B cell (primary cell): ENCODE results near the gene DGCR8. TPM values are rescaled to one million over a fixed set of nuclear protein-coding genes. Genes with fewer than 3 reads are reported as not detected.

Experiments
- ATAC-seq: fragments of 200-7000 bp; cut with Tn5 transposase; one replicate; pipeline ENCODE4 v1.10.0; 2021; ENCODE audit warnings: low read depth, mild to moderate bottlenecking, moderate number of reproducible peaks, moderate library complexity
- CTCF ChIA-PET: fragments of 350-600 bp; sonication (Branson Sonifier 250); formaldehyde crosslinking; loops from one replicate; lab custom pipeline; 2021; ENCODE audit warnings: antibody characterized with exemption, inconsistent platforms; lab: Charles Lee
- POLR2A ChIA-PET: fragments of 350-600 bp; sonication (Branson Sonifier 250); formaldehyde crosslinking; loops from one replicate; lab custom pipeline; 2021; ENCODE audit warnings: antibody characterized with exemption; lab: Charles Lee
- DNase-seq: peaks from one replicate; pipeline ENCODE4 v3.0.0; 2013
- H2AFZ ChIP-seq: 2 replicates; pipeline ENCODE4 v1.6.1; 2012; ENCODE audit warnings: mild to moderate bottlenecking, low read depth, low read length; ENCODE audit not compliant: insufficient read depth, poor library complexity, severe bottlenecking
- H3K27ac ChIP-seq, 2 donors: 1 replicate in 1 of 2; 2 replicates in 1 of 2; pipeline ENCODE4 v1.5.1; 2012 to 2013; ENCODE audit warnings: low read length in 2 of 2, mild to moderate bottlenecking in 2 of 2, moderate library complexity in 1 of 2
- H3K27me3 ChIP-seq, 4 experiments: fragments of 200-600 bp in 1 of 4; sonication (generic) in 1 of 4; replicated peaks in 1 of 4; 1 replicate in 2 of 4; 2 replicates in 2 of 4; pipeline versions ENCODE4 v1.6.1 to v1.7.0; 2013 to 2016; ENCODE audit warnings: low read length in 3 of 4, mild to moderate bottlenecking in 2 of 4, mixed read lengths in 1 of 4, moderate library complexity in 1 of 4; ENCODE audit not compliant: insufficient read depth in 4 of 4, control insufficient read depth in 3 of 4; ENCODE audit errors: control extremely low read depth in 1 of 4
- H3K36me3 ChIP-seq, 2 experiments: replicated peaks in 1 of 2; 1 replicate in 1 of 2; 2 replicates in 1 of 2; pipeline versions ENCODE4 v1.6.1 to v1.7.1; 2013; ENCODE audit warnings: low read length in 1 of 2; ENCODE audit not compliant: insufficient read depth in 2 of 2, control insufficient read depth in 1 of 2; ENCODE audit errors: control extremely low read depth in 1 of 2, extremely low read depth in 1 of 2
- H3K4me1 ChIP-seq, 2 donors: fragments of 200-600 bp in 1 of 2; sonication (generic) in 1 of 2; 1 replicate in 1 of 2; 2 replicates in 1 of 2; pipeline versions ENCODE4 v1.5.1 to v1.6.1; 2013 to 2017; ENCODE audit warnings: low read length in 2 of 2; ENCODE audit not compliant: control insufficient read depth in 2 of 2, insufficient read depth in 2 of 2
- H3K4me2 ChIP-seq: replicated peaks from 2 replicates; pipeline ENCODE3; 2012; ENCODE audit warnings: mild to moderate bottlenecking, low read depth, low read length; ENCODE audit not compliant: poor library complexity, severe bottlenecking
- H3K4me3 ChIP-seq, 5 experiments: fragments of 200-600 bp in 1 of 5; sonication (generic) in 1 of 5; 1 replicate in 3 of 5; 2 replicates in 2 of 5; pipeline versions ENCODE4 v1.5.1 to v1.7.0; 2011 to 2016; ENCODE audit warnings: low read length in 4 of 5, mild to moderate bottlenecking in 4 of 5, low read depth in 2 of 5, control low read depth in 1 of 5, moderate library complexity in 1 of 5; ENCODE audit not compliant: insufficient read depth in 1 of 5; ENCODE audit errors: control extremely low read depth in 1 of 5, extremely low read depth in 1 of 5
- H3K79me2 ChIP-seq: fragments of 200-600 bp; sonication (generic); one replicate; pipeline ENCODE4 v1.6.0; 2016; ENCODE audit warnings: low read length; ENCODE audit not compliant: control insufficient read depth, insufficient read depth
- H3K9ac ChIP-seq: fragments of 200-600 bp; sonication (generic); 2 replicates; pipeline ENCODE4 v1.6.1; 2017; ENCODE audit warnings: mild to moderate bottlenecking, low read length, moderate library complexity
- H3K9me3 ChIP-seq, 3 donors: one replicate each; pipeline versions ENCODE4 v1.6.1 to v1.7.1; 2013; ENCODE audit warnings: low read length in 2 of 3; ENCODE audit not compliant: control insufficient read depth in 2 of 3, insufficient read depth in 1 of 3; ENCODE audit errors: control extremely low read depth in 1 of 3
- H4K20me1 ChIP-seq: 2 replicates; pipeline ENCODE4 v1.6.0; 2012; ENCODE audit warnings: mild to moderate bottlenecking, low read length; ENCODE audit not compliant: insufficient read depth, control insufficient read depth, poor library complexity, severe bottlenecking
- H3K27ac Mint-ChIP-seq: one replicate; pipeline ENCODE4 v1.8.0; 2021; ENCODE audit warnings: mixed read lengths
- H3K27me3 Mint-ChIP-seq: one replicate; pipeline ENCODE4 v1.8.0; 2021; ENCODE audit warnings: mixed read lengths
- H3K4me1 Mint-ChIP-seq: one replicate; pipeline ENCODE4 v1.8.0; 2021; ENCODE audit warnings: mixed read lengths
- H3K4me3 Mint-ChIP-seq: one replicate; pipeline ENCODE4 v1.8.0; 2021; ENCODE audit warnings: mixed read lengths
- H3K9me3 Mint-ChIP-seq: one replicate; pipeline ENCODE4 v1.8.0; 2022; ENCODE audit warnings: mixed read lengths; ENCODE audit not compliant: insufficient read depth
- EZH2 ChIP-seq: IDR thresholded peaks from 2 replicates; pipeline ENCODE4 v1.6.1; 2012; ENCODE audit warnings: borderline replicate concordance, low read depth, mild to moderate bottlenecking, moderate library complexity, low read length; ENCODE audit not compliant: insufficient read depth, poor library complexity, severe bottlenecking
- WGBS: methylation state at CpG from one replicate; pipeline ENCODE4 v1.1.5; 2013; ENCODE audit warnings: missing lambda C conversion rate; ENCODE audit not compliant: insufficient coverage; 5-methylcytosine and 5-hydroxymethylcytosine counted together
- intact Hi-C: fragments of 100-400 bp; cut with micrococcal nuclease; formaldehyde crosslinking; loops from one replicate; pipeline ENCODE4 v1.10.0; 2022
- polyA plus RNA-seq: library from polyadenylated mRNA; depleted of rRNA; stranded (reverse); fragments of >200 nt; gene quantifications from 2 replicates; pipeline ENCODE4 v1.2.3, GENCODE V29; 2012
- total RNA-seq, 2 donors: library from RNA; stranded (reverse); fragments of 120-200 nt in 1 of 2; gene quantifications; 1 replicate in 1 of 2; 2 replicates in 1 of 2; pipeline versions ENCODE4 v1.2.3 to v1.2.4, GENCODE V29; 2013 to 2022
- TF ChIP-seq, protein P1 (sequence below): fragments of 200-600 bp; IDR thresholded peaks from one replicate; pipeline ENCODE4 v1.8.0; 2022; ENCODE audit warnings: antibody characterized with exemption, mild to moderate bottlenecking

The DGCR8 gene
- total and polyA plus RNA-seq, 2 donors (not counting 1 experiment from before 2014, with no cell fraction given): 19.6 to 43.2 TPM

DNA sequence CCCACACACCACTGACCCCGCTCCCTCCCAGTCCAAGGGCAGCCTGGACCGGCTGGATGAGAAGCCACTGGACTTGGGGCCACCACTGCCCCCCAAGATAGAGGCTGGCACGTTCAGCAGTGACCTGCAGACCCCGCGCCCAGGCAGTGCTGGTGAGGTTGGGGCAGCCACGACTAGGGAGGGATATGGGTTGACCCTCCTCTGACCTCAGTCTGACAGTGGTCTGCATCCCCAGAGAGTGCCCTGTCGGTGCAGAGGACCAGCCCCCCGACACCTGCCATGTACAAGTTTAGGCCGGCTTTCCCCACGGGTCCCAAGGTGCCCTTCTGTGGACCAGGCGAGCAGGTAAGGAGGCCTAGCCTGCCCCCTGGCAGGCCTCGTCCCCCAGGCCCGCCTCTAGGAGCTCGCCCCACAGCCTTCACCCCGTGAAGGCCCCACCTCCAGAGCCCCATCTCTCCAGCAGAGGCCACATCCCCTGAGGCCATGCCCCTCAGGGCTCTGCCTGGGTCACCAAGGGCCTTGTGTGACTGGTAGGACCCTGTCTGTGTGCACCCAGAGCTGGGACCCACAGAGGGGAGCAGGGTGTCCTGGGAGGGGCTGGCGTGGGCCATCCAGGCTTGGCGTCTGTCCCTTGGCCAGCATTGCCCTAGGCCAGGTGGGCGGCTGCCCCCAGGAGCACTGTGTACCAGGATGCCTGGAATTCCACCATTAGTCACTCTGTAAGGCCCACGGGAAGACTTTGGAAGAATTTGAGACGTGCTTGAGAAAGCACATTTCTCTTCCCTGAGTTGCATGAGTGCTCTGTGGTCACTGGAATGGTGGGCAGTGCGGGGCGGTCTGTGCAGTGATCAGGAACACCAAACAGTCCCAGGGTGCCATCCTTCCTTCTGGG lies 61.4 kb downstream of the DGCR8 start:
- H3K27ac ChIP-seq: no peak overlapping the region
- Mint-ChIP-seq H3K4me3 (no peak overlapping the region), H3K27ac (no peak overlapping the region), H3K4me1 (peaks cover 15% of the 10 kb centered on the region), H3K9me3 (no peaks in the 10 kb centered on the region), H3K27me3 (no peaks in the 10 kb centered on the region)
- no peak overlapping the region for H2AFZ ChIP-seq
- no peaks in the 10 kb centered on the region for H3K9me3 ChIP-seq
- POLR2A ChIA-PET: no interaction called here
- H3K4me1 ChIP-seq: peaks cover 0 to 9% of the 10 kb centered on the region in 2 donors
- peaks cover 30% of the 10 kb centered on the region for H4K20me1 ChIP-seq
- H3K9ac ChIP-seq: no peak overlapping the region
- intact Hi-C loops: no loop called here
- no peaks in the 10 kb centered on the region for H3K27me3 ChIP-seq
- TF ChIP-seq EZH2: no peak
- TF ChIP-seq, protein P1, sequence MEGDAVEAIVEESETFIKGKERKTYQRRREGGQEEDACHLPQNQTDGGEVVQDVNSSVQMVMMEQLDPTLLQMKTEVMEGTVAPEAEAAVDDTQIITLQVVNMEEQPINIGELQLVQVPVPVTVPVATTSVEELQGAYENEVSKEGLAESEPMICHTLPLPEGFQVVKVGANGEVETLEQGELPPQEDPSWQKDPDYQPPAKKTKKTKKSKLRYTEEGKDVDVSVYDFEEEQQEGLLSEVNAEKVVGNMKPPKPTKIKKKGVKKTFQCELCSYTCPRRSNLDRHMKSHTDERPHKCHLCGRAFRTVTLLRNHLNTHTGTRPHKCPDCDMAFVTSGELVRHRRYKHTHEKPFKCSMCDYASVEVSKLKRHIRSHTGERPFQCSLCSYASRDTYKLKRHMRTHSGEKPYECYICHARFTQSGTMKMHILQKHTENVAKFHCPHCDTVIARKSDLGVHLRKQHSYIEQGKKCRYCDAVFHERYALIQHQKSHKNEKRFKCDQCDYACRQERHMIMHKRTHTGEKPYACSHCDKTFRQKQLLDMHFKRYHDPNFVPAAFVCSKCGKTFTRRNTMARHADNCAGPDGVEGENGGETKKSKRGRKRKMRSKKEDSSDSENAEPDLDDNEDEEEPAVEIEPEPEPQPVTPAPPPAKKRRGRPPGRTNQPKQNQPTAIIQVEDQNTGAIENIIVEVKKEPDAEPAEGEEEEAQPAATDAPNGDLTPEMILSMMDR: no peak
- H3K4me2 ChIP-seq: no peak overlapping the region
- CTCF ChIA-PET: no interaction called here
- H3K79me2 ChIP-seq: peaks cover 13% of the 10 kb centered on the region
- 96% methylated on average over 19 of the region's 22 CpGs for WGBS
- DNase-seq: no peak
- no peak for ATAC-seq
- H3K36me3 ChIP-seq: peaks cover 0 to 7% of the 10 kb centered on the region in 2 experiments
- H3K4me3 ChIP-seq: no peak overlapping the region
